RPMI7951 (cell line): ENCODE measurements around the gene TATDN2. TPM values are rescaled to one million over a fixed set of nuclear protein-coding genes. Genes with fewer than 3 reads are reported as not detected.

Experiments used
- DNase-seq: peaks from one replicate; pipeline ENCODE4 v3.0.0-alpha.2; 2012; ENCODE audit warnings: low read depth
- total RNA-seq: library from RNA; depleted of rRNA; stranded (reverse); fragments of >200 nt; shearing (Covaris generic); gene quantifications from 2 replicates; pipeline ENCODE4 v1.2.3, GENCODE V29; 2014; rRNA removed

Gene TATDN2
- total RNA-seq, 1 experiment from 2014 or later = 13.7 TPM

DNA sequence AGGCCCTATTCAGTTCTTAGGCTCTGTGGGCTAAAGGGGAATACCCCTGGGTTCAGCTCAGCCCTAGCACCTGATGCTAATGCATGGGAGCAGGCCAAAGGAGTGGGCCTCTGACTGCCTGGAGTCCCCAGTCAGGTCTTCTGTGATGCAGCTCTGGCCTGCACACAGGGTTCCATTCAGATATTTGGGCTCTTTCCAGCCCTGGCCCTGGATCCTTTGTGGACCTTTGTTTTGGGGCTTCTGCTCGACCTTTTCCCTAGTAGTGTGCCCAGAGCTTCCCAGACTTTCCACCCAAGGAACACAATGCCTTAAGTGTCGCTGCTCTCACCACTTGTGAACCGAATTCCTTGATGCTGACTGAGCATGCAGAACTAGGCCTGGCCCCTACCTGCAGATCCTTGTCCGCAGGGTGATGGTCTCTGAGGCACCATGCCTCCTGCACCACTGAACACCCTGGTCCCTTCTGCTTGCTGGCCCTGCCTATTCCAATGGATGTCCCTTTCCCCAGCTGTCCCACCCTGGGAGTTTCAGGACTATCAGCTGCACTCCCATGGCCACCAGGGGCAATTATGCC, 67.6 kb downstream of the TATDN2 start:
- no peak for DNase-seq

DNA sequence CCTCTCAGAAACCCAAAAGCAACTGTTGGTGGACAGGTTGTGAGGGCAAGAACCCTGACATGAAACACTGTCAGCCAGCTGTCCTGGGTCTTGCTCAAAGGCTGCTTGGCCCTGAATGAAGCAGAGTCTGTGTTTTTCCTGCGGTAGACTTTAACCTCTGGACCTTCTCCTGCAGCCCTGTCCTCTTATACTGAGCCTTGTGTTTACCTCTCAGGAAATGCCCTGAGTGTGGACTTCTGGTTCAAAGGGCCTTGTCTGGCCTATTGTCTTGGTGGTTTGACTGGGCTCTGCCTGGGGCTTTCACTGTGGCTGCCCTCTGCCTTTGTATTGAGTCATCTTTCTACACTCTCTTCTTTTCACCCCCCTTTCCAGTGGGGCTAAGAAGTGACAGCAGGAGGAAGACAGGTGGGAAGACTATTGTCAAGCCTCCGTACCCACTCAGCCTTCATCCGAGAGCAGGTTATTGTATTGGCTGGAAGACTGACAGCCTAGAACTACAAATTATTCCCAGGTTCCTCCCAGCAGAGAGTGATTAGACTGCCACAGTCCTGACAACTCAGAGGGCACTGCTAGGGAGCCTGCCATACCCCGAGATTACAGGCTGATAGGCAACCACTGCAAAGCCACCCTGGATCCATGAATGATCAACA, 69.2 kb downstream of the TATDN2 start:
- DNase-seq = no peak

DNA sequence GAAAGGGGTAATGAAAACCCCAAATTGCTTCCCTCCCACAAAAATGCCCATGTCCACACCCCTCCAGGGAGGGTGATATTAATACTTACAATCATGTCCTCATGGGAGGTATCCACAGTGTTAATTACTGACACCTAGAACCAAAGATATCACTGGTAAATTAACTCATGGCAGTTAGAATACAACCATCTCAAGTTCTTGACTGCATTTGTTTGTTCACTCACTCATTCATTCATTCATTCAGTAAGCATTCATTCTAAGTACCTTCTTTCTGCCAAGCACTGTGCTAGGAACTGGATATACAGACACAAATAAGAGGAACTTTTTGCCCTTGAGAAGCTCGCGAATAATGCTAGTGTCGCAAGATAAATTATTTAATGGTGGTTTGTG, 69.7 kb downstream of the TATDN2 start:
- no peak for DNase-seq

DNA sequence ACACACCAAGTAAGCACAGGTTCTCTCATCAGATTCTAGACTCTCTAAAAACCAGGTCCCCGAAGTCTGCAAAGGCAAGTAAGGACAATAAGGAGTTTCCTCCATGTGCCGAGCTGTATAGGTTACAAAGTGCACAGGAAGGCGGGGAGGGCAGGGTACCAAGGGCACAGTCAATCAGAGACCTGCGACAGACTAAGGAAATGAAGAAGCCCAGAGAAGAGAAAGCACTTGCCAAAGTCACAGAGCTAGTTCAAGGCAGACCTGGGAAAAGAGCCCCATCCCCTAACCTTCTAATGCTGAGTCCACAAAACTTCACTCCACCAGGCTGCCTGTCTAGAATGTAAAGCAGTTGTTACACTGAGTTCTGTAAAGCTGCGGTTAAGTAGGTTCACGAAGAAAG, 71.0 kb downstream of the TATDN2 start:
- no peak for DNase-seq

DNA sequence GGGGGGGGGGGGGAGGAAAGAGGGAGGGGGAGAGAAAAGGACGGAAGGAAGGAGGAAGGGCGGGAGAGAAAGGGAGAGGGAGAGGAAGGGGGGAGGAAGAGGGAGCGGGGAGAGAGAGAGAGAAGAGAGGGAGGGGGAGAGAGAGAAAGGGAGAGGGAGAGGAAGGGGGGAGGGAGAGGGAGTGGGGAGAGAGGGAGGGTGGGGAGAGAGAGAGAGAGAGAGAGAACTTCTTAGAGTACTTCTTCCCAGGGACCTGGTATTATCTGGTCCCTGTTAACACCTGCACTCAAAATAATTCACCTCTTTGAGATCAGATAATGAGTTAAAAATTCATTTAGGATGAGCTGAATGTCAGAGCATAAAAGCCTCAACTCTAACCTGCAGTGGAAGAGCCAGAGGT, 71.5 kb downstream of the TATDN2 start:
- DNase-seq = no peak

DNA sequence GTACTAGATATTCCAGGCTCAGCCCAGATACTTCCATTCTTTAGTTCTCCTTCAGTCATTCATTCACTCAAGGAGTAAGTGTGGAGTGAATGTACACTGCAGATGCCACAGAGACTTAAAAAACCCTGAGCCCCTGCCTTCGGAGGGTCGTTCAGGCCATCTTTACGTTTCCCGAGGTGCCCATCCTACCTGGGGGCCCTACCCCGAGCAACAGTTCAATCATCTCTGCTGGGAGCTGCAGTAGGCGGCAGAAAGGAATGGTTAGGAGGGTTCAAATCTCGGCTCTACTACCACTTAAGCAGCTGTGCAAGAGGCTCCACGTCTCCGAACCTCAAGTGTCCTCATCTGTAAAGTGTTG, 72.0 kb downstream of the TATDN2 start:
- no peak for DNase-seq

DNA sequence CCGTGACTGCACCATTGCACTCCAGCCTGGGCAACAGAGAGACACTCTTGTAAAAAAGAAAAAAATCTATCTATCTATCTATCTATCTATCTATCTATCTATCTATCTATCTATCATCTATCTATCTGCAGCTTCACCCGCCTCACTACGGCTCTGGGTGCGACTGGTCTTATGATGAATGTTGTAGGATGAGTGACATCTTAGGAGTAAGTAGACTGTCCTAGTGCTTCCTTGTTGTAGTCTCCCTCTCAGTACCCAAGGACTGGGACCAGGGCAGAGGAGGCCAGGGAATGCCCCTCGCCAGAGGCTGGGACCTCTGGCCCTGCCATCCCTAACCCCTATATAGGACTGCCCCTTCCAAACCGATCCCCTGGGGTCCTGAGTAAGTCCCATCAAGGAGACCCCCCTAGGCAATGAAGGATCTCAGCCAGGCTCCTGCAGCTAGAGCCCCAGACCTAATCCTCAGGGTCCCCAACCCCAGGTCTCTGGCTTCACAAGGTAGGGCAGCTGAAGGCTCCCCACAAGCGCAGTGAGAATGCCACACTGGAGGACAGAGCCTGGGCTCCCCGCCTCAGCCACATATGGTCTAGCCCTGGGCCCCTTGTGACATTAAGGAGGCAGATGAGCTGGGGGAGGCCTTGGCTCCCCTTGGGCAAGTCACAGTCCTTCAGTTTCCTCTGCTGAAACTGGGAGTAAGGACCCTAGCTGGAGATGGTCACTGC, 73.5 kb downstream of the TATDN2 start:
- no peak for DNase-seq

DNA sequence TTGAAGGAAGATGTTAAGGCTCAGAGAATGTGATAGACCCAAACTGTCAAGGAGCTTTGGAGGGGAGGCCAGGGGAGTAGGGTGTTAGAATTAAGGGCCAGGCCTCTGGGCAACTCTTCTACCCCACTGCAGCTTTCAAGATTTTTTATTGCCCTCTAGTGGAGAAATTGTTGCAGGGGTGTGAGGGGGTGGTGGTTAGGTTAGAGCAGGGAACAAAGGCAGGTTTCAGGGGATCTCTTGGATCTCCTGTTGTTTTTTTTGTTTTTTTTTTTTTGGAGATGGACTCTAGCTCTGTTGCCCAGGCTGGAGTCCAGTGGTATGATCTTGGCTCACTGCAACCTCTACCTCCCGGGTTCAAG, 74.1 kb downstream of the TATDN2 start:
- no peak for DNase-seq

DNA sequence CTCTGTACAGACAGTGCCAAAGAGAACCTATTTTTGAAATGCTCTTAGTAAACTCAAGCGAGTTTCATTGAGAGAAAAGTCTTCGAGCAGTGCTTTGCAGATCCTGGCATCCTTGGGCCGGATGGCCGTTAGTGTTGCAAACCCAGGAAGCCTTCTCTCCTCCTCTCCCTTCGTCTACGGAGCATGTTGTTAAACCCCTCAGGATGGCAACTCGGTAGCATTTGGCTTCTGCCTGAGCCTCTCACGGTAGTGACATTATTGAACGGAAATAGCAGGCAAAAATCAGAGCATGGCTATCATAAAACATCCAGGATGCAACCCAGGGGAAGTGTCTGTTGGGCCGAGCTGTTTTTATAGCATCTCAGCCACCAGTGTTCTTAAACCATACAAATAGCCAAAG, 79.3 kb downstream of the TATDN2 start:
- no peak for DNase-seq

DNA sequence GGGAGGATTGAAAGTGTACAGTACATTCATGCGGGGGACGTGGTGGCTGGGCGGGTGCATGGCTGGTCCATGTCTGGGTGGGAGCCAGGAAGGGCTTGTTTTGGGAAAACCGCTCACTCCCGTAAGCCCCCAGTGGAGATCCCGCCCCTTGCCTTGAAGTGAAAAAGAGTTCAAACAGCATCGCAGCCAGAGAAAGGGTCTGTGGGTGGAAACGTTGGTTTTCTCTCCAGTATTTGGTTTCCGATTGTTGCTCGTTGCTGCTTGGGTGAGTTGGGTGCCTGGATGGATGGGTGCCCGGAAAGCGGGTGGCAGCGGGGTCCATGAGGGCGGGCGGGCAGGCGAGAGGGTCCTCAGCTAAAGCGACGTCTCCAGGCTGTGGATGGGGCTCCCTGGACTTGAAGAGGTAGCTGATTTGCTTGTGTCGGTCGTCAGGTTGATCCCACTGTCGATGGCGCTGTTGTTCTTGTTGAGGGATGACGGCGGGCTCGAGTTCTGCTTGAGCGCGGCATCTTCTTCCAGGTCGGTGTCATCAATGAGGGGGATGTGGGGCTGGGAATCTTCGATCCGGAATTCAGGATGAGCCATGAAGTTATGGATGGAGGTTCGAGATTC, 80.3 kb downstream of the TATDN2 start:
- DNase-seq = no peak

DNA sequence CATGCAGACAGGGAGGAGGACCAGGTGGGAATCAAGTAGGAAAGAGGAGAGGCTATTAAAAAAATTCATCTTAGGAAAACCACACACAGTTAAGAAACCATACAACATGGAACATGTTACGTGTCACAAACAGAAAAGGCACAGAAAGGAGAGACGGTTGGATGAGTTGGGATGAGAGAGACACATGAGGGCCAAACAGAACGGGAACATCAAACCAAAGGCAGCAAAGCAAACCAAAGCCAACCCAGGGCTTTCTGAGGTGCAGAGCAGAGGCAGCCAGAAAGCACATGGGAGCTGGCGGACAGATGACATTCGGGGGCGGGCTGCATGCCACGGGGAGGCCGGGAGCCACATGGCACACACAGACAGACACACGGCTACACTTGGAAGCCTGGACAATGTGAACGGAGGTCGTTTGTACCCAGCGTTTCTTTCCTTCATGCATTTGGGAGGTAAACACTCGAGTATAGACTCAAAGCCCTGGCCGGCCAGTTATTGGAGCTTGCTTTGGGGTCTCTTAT, 81.3 kb downstream of the TATDN2 start:
- DNase-seq = no peak

DNA sequence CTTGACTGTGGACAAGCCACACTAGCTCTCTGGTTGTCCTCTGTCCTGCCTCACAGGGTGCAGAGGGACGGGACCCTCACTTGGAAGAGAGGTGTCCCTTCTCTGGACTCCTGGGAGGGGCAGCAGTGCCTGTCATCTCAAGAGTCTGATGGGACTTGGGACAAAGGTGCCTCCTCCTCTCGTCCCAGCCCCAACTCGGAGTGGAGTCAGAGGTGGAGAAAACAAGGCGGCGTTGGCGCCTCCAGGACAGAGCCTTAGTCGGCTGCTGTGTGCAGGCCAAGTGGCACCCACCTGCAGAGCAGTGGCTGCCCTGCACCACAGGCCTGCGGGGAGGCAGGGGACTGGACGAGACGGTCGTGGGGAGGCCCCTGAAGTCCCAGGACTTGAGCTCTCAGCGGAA, 82.1 kb downstream of the TATDN2 start:
- DNase-seq = no peak

Other genes starting within 250 kb of the TATDN2 start
- 32.3 and 37.5 TPM in 2 replicates for gene FANCD2, start 222.0 kb upstream of the TATDN2 start, total RNA-seq
- not detected in 2 replicates for gene FANCD2OS, start 140.2 kb upstream of the TATDN2 start, total RNA-seq
- 301 and 331 TPM in 2 replicates for gene BRK1, start 132.8 kb upstream of the TATDN2 start, total RNA-seq
- 26.9 and 33.6 TPM in 2 replicates for gene VHL, start 106.7 kb upstream of the TATDN2 start, total RNA-seq
- gene IRAK2, start 83.5 kb upstream of the TATDN2 start, total RNA-seq = 10.7 and 11.2 TPM in 2 replicates
- gene GHRL, start 44.5 kb downstream of the TATDN2 start, total RNA-seq = not detected in 2 replicates
- gene SEC13, start 72.7 kb downstream of the TATDN2 start, total RNA-seq = 223 TPM in 2 replicates